Keratinocyte (primary cell): ENCODE results near the gene WDR4. TPM values are rescaled to one million over a fixed set of nuclear protein-coding genes. Genes with fewer than 3 reads are reported as not detected.

Source experiments
- DNase-seq: peaks from one replicate; pipeline ENCODE4 v3.0.0-alpha.2; 2011; ENCODE audit warnings: low read depth, missing footprints, low spot score
- FAIRE-seq: peaks from 2 replicates; lab custom pipeline; 2011; peaks lifted over from hg19 to GRCh38; lab: Jason Lieb, UNC
- H2AFZ ChIP-seq: 2 replicates; pipeline ENCODE4 v1.6.0; 2012; ENCODE audit warnings: low read length, control low read depth, inconsistent platforms; ENCODE audit not compliant: control insufficient read depth
- H3K27ac ChIP-seq: 2 replicates; pipeline ENCODE4 v1.5.1; 2011; ENCODE audit warnings: low read length; ENCODE audit not compliant: control insufficient read depth, insufficient read depth
- H3K27me3 ChIP-seq: 3 replicates; pipeline ENCODE4 v1.6.0; 2011; ENCODE audit warnings: low read length; ENCODE audit not compliant: control insufficient read depth, insufficient read depth; ENCODE audit errors: extremely low read depth
- H3K36me3 ChIP-seq, 2 experiments: 2 replicates in 1 of 2; 3 replicates in 1 of 2; pipeline ENCODE4 v1.5.1; 2011; ENCODE audit warnings: low read length in 2 of 2, mild to moderate bottlenecking in 1 of 2; ENCODE audit not compliant: control insufficient read depth in 2 of 2, insufficient read depth in 2 of 2; ENCODE audit errors: extremely low read depth in 1 of 2
- H3K4me1 ChIP-seq: 3 replicates; pipeline ENCODE4 v1.5.1; 2011; ENCODE audit warnings: low read length; ENCODE audit not compliant: control insufficient read depth, insufficient read depth; ENCODE audit errors: extremely low read depth
- H3K4me2 ChIP-seq: 3 replicates; pipeline ENCODE4 v1.6.0; 2011; ENCODE audit warnings: low read depth, low read length; ENCODE audit not compliant: control insufficient read depth, insufficient read depth; ENCODE audit errors: extremely low read depth
- H3K4me3 ChIP-seq, 3 experiments: fragments of 200-600 bp in 1 of 3; sonication (generic) in 1 of 3; 2 replicates in 2 of 3; 3 replicates in 1 of 3; pipeline ENCODE4 v1.5.1; 2011 to 2016; ENCODE audit warnings: low read length in 3 of 3, mild to moderate bottlenecking in 3 of 3, control low read depth in 2 of 3, inconsistent platforms in 1 of 3, low read depth in 1 of 3, mixed read lengths in 1 of 3, mixed run types in 1 of 3, moderate library complexity in 1 of 3; ENCODE audit not compliant: control insufficient read depth in 2 of 3, insufficient read depth in 2 of 3; ENCODE audit errors: extremely low read depth in 1 of 3
- H3K79me2 ChIP-seq: 2 replicates; pipeline ENCODE4 v1.6.0; 2012; ENCODE audit warnings: low read length; ENCODE audit not compliant: control insufficient read depth, insufficient read depth
- H3K9ac ChIP-seq: 3 replicates; pipeline ENCODE4 v1.6.0; 2011; ENCODE audit warnings: low read length; ENCODE audit not compliant: control insufficient read depth, insufficient read depth; ENCODE audit errors: extremely low read depth
- H3K9me1 ChIP-seq: 3 replicates; pipeline ENCODE4 v1.6.0; 2011; ENCODE audit warnings: low read length; ENCODE audit not compliant: control insufficient read depth, insufficient read depth; ENCODE audit errors: extremely low read depth
- H3K9me3 ChIP-seq: 2 replicates; pipeline ENCODE4 v1.5.1; 2012; ENCODE audit warnings: low read depth, low read length; ENCODE audit not compliant: control insufficient read depth
- H4K20me1 ChIP-seq: 3 replicates; pipeline ENCODE4 v1.6.0; 2011; ENCODE audit warnings: low read length; ENCODE audit not compliant: control insufficient read depth, insufficient read depth; ENCODE audit errors: extremely low read depth
- EZH2 ChIP-seq: IDR thresholded peaks from one replicate; pipeline ENCODE4 v1.6.1; 2012; ENCODE audit warnings: inconsistent platforms, mild to moderate bottlenecking, low read length, moderate library complexity
- dilution Hi-C: fragments of 300-500 bp; cut with MboI; formaldehyde crosslinking; loops from one replicate; pipeline ENCODE4 v1.7.0; 2020; ENCODE audit warnings: low sequenced_read_pairs; ENCODE audit not compliant: extremely low pct_ligation_motif_present
- polyA plus RNA-seq, 5 experiments: library from polyadenylated mRNA; depleted of rRNA in 3 of 5; stranded (reverse) in 3 of 5; stranded (forward) in 1 of 5; unstranded in 1 of 5; fragments of >200 nt; gene quantifications; 1 replicate in 1 of 5; 2 replicates in 3 of 5; 3 replicates in 1 of 5; pipeline versions ENCODE4 v1.2.1 to v1.2.3, GENCODE V29; 2011 to 2012; ENCODE audit warnings: missing spikeins in 2 of 5, low read depth in 1 of 5, low replicate concordance in 1 of 5
- TF ChIP-seq, protein P1 (sequence below), 3 experiments: IDR thresholded peaks in 1 of 3; conservative IDR thresholded peaks in 1 of 3; optimal IDR thresholded peaks in 1 of 3; 2 replicates in 2 of 3; 3 replicates in 1 of 3; pipeline versions ENCODE3 to v1.5.1; 2011; ENCODE audit warnings: low read length in 3 of 3, mild to moderate bottlenecking in 3 of 3, moderate library complexity in 2 of 3, control low read depth in 1 of 3, inconsistent platforms in 1 of 3; ENCODE audit not compliant: insufficient read depth in 2 of 3; ENCODE audit errors: extremely low read depth in 1 of 3

Gene WDR4
- polyA plus RNA-seq, 1 donor (not counting 4 experiments of a cell fraction or from before 2014, with no cell fraction given): 14.9 TPM

DNA sequence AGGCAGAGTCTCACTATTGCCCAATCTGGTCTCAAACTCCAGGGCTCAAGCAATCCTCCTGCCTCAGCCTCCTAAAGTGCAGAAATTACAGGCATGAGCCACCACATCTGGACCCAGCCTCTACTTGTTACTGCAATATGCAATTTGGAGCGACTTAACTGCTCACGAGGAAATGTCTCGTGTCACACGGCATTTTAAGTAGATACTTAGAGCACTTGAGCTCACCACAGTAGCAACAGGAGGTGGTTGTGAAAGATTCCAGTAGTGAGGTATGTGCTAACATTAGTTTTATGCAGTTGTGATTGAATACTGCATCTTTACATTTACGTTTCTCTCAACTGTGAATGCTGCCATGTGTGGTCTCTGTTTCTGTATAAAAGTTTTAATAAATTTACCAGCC, 8.0 kb upstream of the WDR4 start:
- no peak overlapping the region for H3K9ac ChIP-seq
- H3K4me3 ChIP-seq: no peak overlapping the region
- peaks cover 0 to 1% of the 10 kb centered on the region in 2 experiments for H3K36me3 ChIP-seq
- no peaks in the 10 kb centered on the region for H3K27me3 ChIP-seq
- H3K9me3 ChIP-seq: no peaks in the 10 kb centered on the region
- H4K20me1 ChIP-seq: no peaks in the 10 kb centered on the region
- H3K79me2 ChIP-seq: no peaks in the 10 kb centered on the region
- DNase-seq (no peak), FAIRE-seq (no peak)
- dilution Hi-C loops: no loop called here
- no peak overlapping the region for H3K27ac ChIP-seq
- H3K9me1 ChIP-seq: no peaks in the 10 kb centered on the region
- no peak overlapping the region for H2AFZ ChIP-seq
- no peak overlapping the region for H3K4me2 ChIP-seq
- H3K4me1 ChIP-seq: peaks cover 2% of the 10 kb centered on the region
- TF ChIP-seq, protein P1, sequence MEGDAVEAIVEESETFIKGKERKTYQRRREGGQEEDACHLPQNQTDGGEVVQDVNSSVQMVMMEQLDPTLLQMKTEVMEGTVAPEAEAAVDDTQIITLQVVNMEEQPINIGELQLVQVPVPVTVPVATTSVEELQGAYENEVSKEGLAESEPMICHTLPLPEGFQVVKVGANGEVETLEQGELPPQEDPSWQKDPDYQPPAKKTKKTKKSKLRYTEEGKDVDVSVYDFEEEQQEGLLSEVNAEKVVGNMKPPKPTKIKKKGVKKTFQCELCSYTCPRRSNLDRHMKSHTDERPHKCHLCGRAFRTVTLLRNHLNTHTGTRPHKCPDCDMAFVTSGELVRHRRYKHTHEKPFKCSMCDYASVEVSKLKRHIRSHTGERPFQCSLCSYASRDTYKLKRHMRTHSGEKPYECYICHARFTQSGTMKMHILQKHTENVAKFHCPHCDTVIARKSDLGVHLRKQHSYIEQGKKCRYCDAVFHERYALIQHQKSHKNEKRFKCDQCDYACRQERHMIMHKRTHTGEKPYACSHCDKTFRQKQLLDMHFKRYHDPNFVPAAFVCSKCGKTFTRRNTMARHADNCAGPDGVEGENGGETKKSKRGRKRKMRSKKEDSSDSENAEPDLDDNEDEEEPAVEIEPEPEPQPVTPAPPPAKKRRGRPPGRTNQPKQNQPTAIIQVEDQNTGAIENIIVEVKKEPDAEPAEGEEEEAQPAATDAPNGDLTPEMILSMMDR (optimal IDR thresholded peaks at IDR 0.05 in 1 of 3, IDR thresholded peaks at IDR 0.05 in 1 of 3, conservative IDR thresholded peaks at IDR 0.05 in 1 of 3; ENCODE audit: extremely low read depth in 1 of 3, insufficient read depth in 2 of 3, low read length in 3 of 3): no peak
- TF ChIP-seq EZH2: no peak

DNA sequence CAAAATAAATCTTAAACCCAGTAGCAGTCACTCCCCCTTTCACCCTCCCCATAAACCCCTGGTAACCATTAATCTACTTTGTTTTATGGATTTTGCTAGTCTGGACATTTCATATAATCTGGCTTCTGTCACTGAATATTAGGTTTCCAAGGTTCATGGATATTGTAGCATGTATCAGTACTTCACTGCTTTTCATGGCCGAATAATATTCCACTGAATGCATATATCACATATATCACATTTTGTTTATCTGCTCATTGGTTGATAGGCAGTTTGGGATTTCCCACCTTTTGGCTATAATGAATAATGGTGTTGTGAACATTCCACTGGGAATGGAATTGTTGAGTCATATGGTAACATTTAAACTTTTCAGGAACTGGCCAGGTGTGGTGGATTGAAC, 4.6 kb upstream of the WDR4 start:
- no peak for DNase-seq
- Histone ChIP-seq H3K27me3 (no peaks in the 10 kb centered on the region), H3K4me2 (no peak overlapping the region)

More for the DNA sequence above, 4.6 kb upstream of the WDR4 start:
- Histone ChIP-seq H3K36me3 (peaks cover 0 to 1% of the 10 kb centered on the region in 2 experiments), H3K9me3 (no peaks in the 10 kb centered on the region), H3K79me2 (peaks cover 14% of the 10 kb centered on the region), H4K20me1 (no peaks in the 10 kb centered on the region), H3K4me3 (no peak overlapping the region), H2AFZ (no peak overlapping the region), H3K27ac (no peak overlapping the region), H3K9me1 (no peaks in the 10 kb centered on the region), H3K9ac (no peak overlapping the region), H3K4me1 (no peaks in the 10 kb centered on the region)
- dilution Hi-C loops: no loop called here
- no peak for TF ChIP-seq EZH2
- TF ChIP-seq, protein P1 (optimal IDR thresholded peaks at IDR 0.05 in 1 of 3, IDR thresholded peaks at IDR 0.05 in 1 of 3, conservative IDR thresholded peaks at IDR 0.05 in 1 of 3; ENCODE audit: extremely low read depth in 1 of 3, insufficient read depth in 2 of 3, low read length in 3 of 3): no peak
- no peak for FAIRE-seq
